HG02678 (cell line): ENCODE measurements around the gene NTRK3.

ENCODE experiments used
- ATAC-seq: cut with Tn5 transposase; IDR thresholded peaks from one replicate; pipeline ENCODE4 v1.9.1; 2021; ENCODE audit warnings: mild to moderate bottlenecking, moderate library complexity; ENCODE audit not compliant: unreplicated experiment

The NTRK3 gene

GRCh38 chr15:88006146-88006545, 250.4 kb downstream of the NTRK3 start:
- no peak for ATAC-seq

GRCh38 chr15:88004399-88004798, 252.1 kb downstream of the NTRK3 start:
- no peak for ATAC-seq

- no peak for ATAC-seq
These were observed 252.8 kb downstream of the NTRK3 start for GRCh38 chr15:88003541-88004327.

GRCh38 chr15:88002706-88003105, 253.8 kb downstream of the NTRK3 start:
- no peak for ATAC-seq

- ATAC-seq = no peak
These were observed 257.9 kb downstream of the NTRK3 start for GRCh38 chr15:87998630-87999029.

GRCh38 chr15:87986776-87987175, 269.8 kb downstream of the NTRK3 start:
- no peak for ATAC-seq

GRCh38 chr15:87985451-87985850, 271.1 kb downstream of the NTRK3 start:
- ATAC-seq = no peak

- ATAC-seq = no peak
These were observed 274.6 kb downstream of the NTRK3 start for GRCh38 chr15:87981969-87982368.

- ATAC-seq = no peak
These were observed 278.6 kb downstream of the NTRK3 start for GRCh38 chr15:87977907-87978306.

GRCh38 chr15:87976552-87976951, 280.0 kb downstream of the NTRK3 start:
- no peak for ATAC-seq

- no peak for ATAC-seq
These were observed 282.9 kb downstream of the NTRK3 start for GRCh38 chr15:87973501-87974215.

- ATAC-seq = no peak
These were observed 285.5 kb downstream of the NTRK3 start for GRCh38 chr15:87971076-87971475.

GRCh38 chr15:87967951-87968350, 288.6 kb downstream of the NTRK3 start:
- ATAC-seq = no peak

GRCh38 chr15:87965304-87965703, 291.2 kb downstream of the NTRK3 start:
- ATAC-seq = no peak

GRCh38 chr15:87962428-87962827, 294.1 kb downstream of the NTRK3 start:
- ATAC-seq = no peak

- no peak for ATAC-seq
These were observed 294.6 kb downstream of the NTRK3 start for GRCh38 chr15:87961851-87962420.

- ATAC-seq = no peak
These were observed 296.9 kb downstream of the NTRK3 start for GRCh38 chr15:87959662-87960061.

- no peak for ATAC-seq
These were observed 297.5 kb downstream of the NTRK3 start for GRCh38 chr15:87959080-87959479.

- ATAC-seq = no peak
These were observed 301.1 kb downstream of the NTRK3 start for GRCh38 chr15:87955284-87955909.

- no peak for ATAC-seq
These were observed 301.7 kb downstream of the NTRK3 start for GRCh38 chr15:87954793-87955192.

GRCh38 chr15:87952736-87953287, 303.7 kb downstream of the NTRK3 start:
- no peak for ATAC-seq
